Measurements from ENCODE around the gene CCDC54.

GRCh38 chr3:107401301-107401700 lies 24.1 kb downstream of the CCDC54 start:
- TF ChIP-seq, protein P1, sequence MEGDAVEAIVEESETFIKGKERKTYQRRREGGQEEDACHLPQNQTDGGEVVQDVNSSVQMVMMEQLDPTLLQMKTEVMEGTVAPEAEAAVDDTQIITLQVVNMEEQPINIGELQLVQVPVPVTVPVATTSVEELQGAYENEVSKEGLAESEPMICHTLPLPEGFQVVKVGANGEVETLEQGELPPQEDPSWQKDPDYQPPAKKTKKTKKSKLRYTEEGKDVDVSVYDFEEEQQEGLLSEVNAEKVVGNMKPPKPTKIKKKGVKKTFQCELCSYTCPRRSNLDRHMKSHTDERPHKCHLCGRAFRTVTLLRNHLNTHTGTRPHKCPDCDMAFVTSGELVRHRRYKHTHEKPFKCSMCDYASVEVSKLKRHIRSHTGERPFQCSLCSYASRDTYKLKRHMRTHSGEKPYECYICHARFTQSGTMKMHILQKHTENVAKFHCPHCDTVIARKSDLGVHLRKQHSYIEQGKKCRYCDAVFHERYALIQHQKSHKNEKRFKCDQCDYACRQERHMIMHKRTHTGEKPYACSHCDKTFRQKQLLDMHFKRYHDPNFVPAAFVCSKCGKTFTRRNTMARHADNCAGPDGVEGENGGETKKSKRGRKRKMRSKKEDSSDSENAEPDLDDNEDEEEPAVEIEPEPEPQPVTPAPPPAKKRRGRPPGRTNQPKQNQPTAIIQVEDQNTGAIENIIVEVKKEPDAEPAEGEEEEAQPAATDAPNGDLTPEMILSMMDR (IDR thresholded peaks at IDR 0.05): no peak
- TF ChIP-seq POLR2A (IDR thresholded peaks at IDR 0.05): no peak
